Stimulated activated CD8-positive, alpha-beta memory T cell treated with anti-CD3 and anti-CD28 coated beads, Interleukin-4, amount 100 ng/mL, for 1 hour (primary cell): ENCODE measurements around the gene DPEP3.
"Not testable (repeated sequence)": the region's sequence is repeated elsewhere in the genome, so short reads cannot be mapped to it uniquely, and the experiment has no call there.

ENCODE experiments used
- DNase-seq, 2 donors: peaks; one replicate each; pipeline ENCODE4 v3.0.0-alpha.2; 2020; ENCODE audit warnings: low read depth in 2 of 2, low spot score in 1 of 2

Gene DPEP3, protein sequence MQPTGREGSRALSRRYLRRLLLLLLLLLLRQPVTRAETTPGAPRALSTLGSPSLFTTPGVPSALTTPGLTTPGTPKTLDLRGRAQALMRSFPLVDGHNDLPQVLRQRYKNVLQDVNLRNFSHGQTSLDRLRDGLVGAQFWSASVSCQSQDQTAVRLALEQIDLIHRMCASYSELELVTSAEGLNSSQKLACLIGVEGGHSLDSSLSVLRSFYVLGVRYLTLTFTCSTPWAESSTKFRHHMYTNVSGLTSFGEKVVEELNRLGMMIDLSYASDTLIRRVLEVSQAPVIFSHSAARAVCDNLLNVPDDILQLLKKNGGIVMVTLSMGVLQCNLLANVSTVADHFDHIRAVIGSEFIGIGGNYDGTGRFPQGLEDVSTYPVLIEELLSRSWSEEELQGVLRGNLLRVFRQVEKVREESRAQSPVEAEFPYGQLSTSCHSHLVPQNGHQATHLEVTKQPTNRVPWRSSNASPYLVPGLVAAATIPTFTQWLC

DNA sequence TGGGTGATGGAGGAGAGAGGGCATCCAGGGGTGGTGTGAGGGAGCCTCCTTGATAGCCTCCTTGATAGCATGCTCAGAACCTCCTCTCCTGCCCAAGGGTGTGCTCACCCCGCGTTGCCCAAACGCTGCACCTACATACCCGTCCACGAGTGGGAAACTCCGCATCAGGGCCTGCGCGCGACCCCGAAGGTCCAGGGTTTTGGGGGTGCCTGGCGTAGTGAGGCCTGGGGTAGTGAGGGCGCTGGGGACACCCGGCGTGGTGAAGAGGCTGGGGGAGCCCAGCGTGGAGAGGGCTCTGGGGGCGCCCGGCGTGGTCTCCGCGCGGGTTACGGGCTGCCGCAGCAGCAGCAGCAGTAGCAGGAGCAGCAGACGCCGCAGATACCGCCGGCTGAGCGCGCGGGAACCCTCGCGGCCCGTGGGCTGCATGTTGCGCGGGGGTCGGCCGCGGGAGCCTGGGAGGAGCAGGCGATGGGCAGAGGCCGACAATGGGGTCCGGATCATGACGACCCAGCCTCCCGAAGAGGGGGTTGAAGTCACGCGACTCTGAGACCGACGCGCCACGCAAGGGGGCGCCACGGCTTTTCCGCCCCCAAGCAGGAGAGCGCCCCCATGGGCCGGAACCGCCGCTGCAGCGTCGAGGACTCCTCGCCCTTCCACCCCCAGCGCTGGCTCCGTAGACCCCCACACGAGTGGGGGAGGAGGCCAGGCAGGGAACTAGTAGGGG is at the start of gene DPEP3:
DPEP3 (minus strand) TSS at position 545 of the 724 bp plus-strand sequence; CDS start at position 426, 119 bp downstream.
- DNase-seq = no peak

GRCh38 chr16:68028996-68029395 is 48.7 kb upstream of the DPEP3 start:
- DNase-seq = no peak

GRCh38 chr16:68022728-68023537 is 42.6 kb upstream of the DPEP3 start, which contains the start of the genes DDX28 and DUS2:
DDX28 (minus strand) TSS chr16:68023232; CDS start chr16:68023202, 30 bp downstream.
DUS2 (plus strand) TSS chr16:68023284; CDS start chr16:68038024, 14,740 bp downstream.
- peak; percentile 89 to 95 for DNase-seq

- DNase-seq = no peak
These were observed 42.0 kb upstream of the DPEP3 start for GRCh38 chr16:68022278-68022727.

DNA sequence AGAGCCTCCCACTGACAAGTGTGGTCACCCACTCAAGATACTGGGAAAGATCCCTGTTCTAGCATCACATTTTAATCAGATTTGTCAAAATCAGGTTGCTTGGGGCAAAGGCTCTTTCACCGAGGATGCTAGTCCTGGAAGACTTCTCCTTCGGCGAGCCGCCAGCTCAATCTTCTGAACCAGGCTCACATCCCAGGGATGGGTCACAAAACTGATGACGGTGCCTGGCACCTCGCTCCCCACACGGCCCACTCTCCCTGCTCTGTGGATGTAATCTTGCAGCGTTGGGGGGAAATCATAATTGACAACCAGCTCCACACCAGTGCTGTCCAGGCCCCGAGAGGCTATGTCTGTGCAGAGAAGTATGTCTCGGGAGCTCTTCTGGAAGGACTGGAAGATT is 41.2 kb upstream of the DPEP3 start:
- no peak for DNase-seq

DNA sequence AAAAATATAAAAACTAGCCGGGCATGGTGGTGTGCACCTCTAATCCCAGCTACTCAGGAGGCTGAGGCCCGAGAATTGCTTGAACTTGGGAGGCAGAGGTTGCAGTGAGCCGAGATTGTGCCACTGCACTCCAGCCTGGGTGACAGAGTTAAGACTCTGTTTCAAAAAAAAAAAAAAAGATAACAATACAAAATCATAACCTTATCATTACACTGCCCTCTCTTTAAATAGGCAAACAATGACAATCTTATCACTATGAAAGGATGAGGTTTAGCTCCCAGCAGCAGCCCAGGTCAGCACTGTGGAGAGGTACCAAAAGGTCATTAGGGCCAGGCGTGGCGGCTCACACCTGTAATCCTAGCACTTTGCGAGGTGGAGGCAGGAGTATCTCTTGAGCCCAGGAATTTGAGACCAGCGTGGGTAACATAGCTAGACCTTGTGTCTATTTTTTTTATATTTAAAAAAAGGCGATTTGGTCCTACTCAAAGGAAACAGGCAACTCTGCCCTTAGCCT is 38.9 kb upstream of the DPEP3 start:
- DNase-seq = no peak

GRCh38 chr16:68015681-68016080 is 35.4 kb upstream of the DPEP3 start, which contains the start of gene DPEP2NB:
DPEP2NB (minus strand) TSS chr16:68015911; CDS start chr16:68015770, 141 bp downstream.
- DNase-seq = no peak

- DNase-seq = no peak
These were observed 33.1 kb upstream of the DPEP3 start for GRCh38 chr16:68013440-68013839.

DNA sequence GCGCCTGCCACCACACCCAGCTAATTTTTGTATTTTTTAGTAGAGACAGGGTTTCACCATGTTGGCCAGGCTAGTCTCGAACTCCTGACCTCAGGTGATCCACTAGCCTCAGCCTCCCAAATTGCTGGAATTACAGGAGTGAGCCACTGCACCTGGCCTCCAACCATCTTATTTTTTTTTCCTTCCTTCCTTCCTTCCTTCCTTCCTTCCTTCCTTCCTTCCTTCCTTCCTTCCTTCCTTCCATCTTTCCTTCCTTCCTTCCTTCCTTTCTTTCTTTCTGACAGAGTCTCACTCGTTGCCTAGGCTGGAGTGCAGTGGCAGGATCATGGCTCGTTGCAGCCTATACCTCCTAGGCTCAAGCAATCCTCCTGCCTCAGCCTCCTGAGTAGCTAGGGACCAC is 29.6 kb upstream of the DPEP3 start:
- DNase-seq = not testable (repeated sequence)

- DNase-seq = no peak
These were observed 28.9 kb upstream of the DPEP3 start for GRCh38 chr16:68009157-68009735.

DNA sequence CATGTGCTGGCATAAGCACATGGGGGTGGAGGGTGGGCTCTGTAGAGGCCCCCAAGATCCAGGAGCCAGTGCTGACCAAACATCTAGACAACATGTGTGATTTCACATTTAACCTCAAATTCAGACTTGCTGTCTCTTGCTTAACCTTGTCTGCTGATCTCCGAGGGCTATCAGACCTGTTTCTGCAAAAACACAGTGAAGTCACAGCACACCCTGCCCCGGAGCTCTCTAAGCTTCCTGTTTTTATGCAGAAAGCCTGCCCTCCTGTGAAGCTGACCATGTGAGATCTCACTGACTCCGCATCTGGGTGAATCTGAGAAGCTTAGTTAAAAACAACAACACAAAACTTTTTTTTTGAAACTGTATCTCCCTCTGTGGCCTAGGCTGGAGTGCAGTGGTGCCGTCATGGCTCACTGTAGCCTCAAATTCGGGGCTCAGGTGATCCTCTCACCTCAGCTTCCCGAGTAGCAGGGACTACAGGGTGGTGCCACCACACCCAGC is 25.5 kb upstream of the DPEP3 start:
- no peak for DNase-seq

- no peak for DNase-seq
These were observed 24.9 kb upstream of the DPEP3 start for GRCh38 chr16:68005211-68005610.

- DNase-seq = no peak
These were observed 22.7 kb upstream of the DPEP3 start for GRCh38 chr16:68003031-68003430.

GRCh38 chr16:68000450-68000849 is 20.2 kb upstream of the DPEP3 start:
- DNase-seq = no peak

DNA sequence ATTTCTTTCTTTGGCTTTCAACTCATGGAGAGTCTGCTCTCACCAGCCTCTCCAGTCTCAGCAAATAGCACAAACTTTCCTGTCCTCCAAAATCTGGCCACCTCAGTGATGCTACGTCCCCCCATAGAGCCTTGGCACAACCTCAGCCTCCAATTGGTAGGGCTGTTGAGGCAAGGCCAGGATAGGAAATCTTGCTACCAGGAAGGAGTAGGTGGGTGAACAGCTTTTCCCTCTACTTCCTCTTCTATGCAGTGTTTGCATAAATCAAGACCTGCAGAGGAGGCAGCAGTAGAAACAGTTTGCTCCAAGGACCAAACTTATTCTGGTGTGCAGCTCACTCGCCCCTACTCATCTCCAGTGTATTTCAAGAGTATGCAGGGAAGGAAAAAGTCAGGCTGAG is 19.7 kb upstream of the DPEP3 start:
- no peak for DNase-seq

DNA sequence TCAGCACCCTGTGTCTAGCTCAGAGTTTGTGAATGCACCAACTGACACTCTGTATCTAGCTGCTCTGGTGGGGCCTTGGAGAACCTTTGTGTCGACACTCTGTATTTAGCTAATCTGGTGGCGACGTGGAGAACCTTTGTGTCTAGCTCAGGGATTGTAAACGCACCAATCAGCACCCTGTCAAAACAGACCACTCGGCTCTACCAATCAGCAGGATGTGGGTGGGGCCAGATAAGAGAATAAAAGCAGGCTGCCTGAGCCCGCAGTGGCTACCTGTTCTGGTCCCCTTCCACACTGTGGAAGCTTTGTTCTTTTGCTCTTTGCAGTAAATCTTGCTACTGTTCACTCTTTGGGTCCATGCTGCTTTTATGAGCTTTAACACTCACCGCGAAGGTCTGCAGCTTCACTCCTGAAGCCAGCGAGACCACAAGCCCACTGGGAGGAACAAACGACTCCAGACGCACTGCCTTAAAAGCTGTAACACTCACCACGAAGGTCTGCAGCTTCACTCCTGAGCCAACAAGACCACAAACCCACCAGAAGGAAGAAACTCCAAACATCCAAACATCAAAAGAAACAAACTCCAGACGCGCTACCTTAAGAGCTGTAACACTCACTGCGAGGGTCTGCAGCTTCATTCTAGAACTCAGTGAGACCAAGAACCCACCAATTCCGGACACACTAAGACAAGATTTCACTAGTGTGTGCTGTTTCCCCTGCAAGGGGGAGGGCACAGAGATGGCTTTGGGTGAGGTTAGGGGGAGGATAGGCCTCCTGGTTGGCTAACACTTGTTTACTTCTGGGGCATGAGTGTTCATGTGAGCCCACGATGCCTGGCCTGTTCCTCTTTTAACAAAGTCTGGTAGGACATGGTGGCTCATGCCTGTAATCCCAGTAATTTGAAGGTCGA is 18.7 kb upstream of the DPEP3 start, which contains the start of gene DPEP2:
DPEP2 (minus strand) TSS at position 706 of the 910 bp plus-strand sequence. CDS start 6,272 bp downstream, outside the sequence.
- DNase-seq = not testable (repeated sequence)

GRCh38 chr16:67998231-67998778 is 18.0 kb upstream of the DPEP3 start:
- not testable (repeated sequence) for DNase-seq

- no peak for DNase-seq
These were observed 16.4 kb upstream of the DPEP3 start for GRCh38 chr16:67996666-67997065.

DNA sequence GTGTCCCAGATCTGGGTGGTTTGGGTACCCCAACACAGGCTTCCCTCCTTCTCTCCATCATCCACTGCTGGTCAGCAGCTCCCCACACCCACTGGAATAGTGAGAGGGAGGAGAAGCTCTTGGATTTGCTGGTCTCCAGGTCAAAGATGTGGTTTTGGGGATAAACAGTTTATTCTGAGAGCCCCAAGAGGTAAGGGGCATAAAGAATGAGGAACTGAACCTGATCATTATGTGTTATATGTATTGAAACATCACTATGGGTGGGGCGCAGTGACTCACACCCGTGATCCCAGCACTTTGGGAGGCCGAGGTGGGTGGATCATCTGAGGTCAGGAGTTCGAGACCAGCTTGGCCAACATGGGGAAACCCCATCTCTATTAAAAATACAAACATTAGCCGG is 15.1 kb upstream of the DPEP3 start:
- DNase-seq = no peak
